ENCODE data around the gene ARHGEF37.
A peak's percentile ranks its signal among the peaks of the same experiment; 100 is the strongest.

The ARHGEF37 gene

GRCh38 chr5:149611326-149611725, 30.0 kb downstream of the ARHGEF37 start:
- H3K4me3 ChIP-seq (replicated peaks in 1 of 2; ENCODE audit: low read depth in 2 of 2, low read length in 2 of 2) = no peak overlapping the region
- TF ChIP-seq, protein P1, sequence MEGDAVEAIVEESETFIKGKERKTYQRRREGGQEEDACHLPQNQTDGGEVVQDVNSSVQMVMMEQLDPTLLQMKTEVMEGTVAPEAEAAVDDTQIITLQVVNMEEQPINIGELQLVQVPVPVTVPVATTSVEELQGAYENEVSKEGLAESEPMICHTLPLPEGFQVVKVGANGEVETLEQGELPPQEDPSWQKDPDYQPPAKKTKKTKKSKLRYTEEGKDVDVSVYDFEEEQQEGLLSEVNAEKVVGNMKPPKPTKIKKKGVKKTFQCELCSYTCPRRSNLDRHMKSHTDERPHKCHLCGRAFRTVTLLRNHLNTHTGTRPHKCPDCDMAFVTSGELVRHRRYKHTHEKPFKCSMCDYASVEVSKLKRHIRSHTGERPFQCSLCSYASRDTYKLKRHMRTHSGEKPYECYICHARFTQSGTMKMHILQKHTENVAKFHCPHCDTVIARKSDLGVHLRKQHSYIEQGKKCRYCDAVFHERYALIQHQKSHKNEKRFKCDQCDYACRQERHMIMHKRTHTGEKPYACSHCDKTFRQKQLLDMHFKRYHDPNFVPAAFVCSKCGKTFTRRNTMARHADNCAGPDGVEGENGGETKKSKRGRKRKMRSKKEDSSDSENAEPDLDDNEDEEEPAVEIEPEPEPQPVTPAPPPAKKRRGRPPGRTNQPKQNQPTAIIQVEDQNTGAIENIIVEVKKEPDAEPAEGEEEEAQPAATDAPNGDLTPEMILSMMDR (IDR thresholded peaks at IDR 0.05; ENCODE audit: low read depth, low read length) = no peak
- DNase-seq (ENCODE audit: low read depth in 2 of 2) = peak; percentile 52 to 65

GRCh38 chr5:149614034-149614907, 33.0 kb downstream of the ARHGEF37 start:
- TF ChIP-seq, protein P1 (IDR thresholded peaks at IDR 0.05; ENCODE audit: low read depth, low read length) = no peak
- no peak for DNase-seq (ENCODE audit: low read depth in 2 of 2)
- no peak overlapping the region for H3K4me3 ChIP-seq (replicated peaks in 1 of 2; ENCODE audit: low read depth in 2 of 2, low read length in 2 of 2)

DNA sequence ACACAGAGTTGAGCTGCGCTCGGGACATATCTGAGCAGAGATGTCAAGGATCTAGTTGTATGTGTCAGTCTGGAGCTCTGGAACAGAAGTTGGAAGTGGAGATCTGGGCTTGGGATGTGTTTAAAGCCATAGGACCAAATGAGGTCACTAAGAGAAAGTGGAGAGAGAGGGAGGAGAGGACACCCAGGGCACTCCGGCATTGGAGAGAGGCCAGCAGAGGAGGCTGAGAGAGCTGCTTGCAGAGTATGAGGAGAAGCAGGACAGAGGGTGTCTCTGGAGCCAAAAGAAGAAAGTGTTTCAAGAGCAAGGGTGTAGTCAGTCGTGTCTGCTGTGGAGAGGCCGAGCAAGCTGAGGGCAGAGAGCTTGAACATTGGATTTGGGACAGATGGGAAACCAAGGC, 34.7 kb downstream of the ARHGEF37 start:
- DNase-seq (ENCODE audit: low read depth in 2 of 2) = no peak
- TF ChIP-seq, protein P1 (IDR thresholded peaks at IDR 0.05; ENCODE audit: low read depth, low read length) = no peak
- no peak overlapping the region for H3K4me3 ChIP-seq (replicated peaks in 1 of 2; ENCODE audit: low read depth in 2 of 2, low read length in 2 of 2)

DNA sequence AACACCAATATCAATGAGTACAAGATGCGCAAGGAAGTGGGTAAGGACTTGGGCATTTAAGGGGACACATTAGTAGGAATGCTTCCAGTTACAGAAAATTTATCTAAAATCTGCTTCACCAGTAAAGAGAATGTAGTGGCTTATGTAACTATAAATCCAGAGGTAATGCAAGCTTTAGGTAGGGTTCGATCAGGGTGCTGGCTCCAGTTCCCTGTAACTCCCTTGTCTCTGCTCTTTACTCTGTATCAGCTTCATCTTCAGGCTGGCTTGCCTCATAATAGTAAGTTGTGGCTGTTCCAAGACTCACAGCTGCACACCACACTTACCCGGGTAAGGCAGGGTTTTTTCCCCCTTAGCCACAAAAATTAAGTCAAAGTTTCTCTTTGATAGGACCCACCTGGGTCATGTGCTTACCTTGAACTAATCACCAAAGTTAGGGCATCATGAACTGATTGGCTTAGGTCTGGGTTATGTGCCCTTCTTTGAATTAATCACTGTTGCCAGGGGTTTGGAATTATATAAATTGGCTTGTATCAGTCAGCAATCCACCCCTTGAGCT, 35.5 kb downstream of the ARHGEF37 start:
- DNase-seq (ENCODE audit: low read depth in 2 of 2) = no peak
- TF ChIP-seq, protein P1 (IDR thresholded peaks at IDR 0.05; ENCODE audit: low read depth, low read length) = no peak
- no peak overlapping the region for H3K4me3 ChIP-seq (replicated peaks in 1 of 2; ENCODE audit: low read depth in 2 of 2, low read length in 2 of 2)

DNA sequence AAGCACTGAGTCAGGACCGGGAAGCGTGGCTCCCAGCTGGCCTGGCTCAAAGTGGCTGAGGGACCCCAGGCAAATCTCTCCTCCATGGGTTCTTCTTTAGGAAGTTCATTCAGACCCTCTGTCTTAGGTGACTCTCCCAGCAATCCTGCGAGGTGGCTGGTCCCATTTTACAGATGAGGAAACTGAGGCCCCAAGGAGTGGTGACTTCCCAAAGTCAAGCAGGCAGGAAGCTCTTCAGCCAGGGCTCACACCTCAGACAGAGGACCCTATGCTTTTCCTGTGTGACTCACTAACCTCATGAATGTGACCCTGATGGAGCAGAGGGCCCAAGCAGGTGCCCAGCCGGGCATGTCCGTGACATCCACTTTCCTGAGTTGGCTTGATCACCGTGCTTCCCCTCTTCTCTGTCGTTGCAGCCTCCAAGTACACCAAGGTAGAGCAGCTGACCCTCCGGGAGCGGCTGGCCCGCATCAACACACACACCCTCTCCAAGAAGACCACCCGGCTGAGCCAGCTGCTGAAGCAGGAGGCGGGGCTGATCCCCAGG, 36.5 kb downstream of the ARHGEF37 start:
- no peak overlapping the region for H3K4me3 ChIP-seq (replicated peaks in 1 of 2; ENCODE audit: low read depth in 2 of 2, low read length in 2 of 2)
- no peak for DNase-seq (ENCODE audit: low read depth in 2 of 2)
- TF ChIP-seq, protein P1 (IDR thresholded peaks at IDR 0.05; ENCODE audit: low read depth, low read length) = no peak

GRCh38 chr5:149618581-149619248, 37.4 kb downstream of the ARHGEF37 start:
- H3K4me3 ChIP-seq (replicated peaks in 1 of 2; ENCODE audit: low read depth in 2 of 2, low read length in 2 of 2) = no peak overlapping the region
- TF ChIP-seq, protein P1 (IDR thresholded peaks at IDR 0.05; ENCODE audit: low read depth, low read length) = peak; percentile 70
- peak; percentile 79 to 82 for DNase-seq (ENCODE audit: low read depth in 2 of 2)
